NCI-H2171 treated with DMSO at 0.1 percent for 48 hours (cell line): ENCODE data around the gene ELMO3.

ENCODE experiments used
- DNase-seq: peaks from one replicate; lab custom pipeline; 2025; lab: John Stamatoyannopoulos, UW

Gene ELMO3

DNA sequence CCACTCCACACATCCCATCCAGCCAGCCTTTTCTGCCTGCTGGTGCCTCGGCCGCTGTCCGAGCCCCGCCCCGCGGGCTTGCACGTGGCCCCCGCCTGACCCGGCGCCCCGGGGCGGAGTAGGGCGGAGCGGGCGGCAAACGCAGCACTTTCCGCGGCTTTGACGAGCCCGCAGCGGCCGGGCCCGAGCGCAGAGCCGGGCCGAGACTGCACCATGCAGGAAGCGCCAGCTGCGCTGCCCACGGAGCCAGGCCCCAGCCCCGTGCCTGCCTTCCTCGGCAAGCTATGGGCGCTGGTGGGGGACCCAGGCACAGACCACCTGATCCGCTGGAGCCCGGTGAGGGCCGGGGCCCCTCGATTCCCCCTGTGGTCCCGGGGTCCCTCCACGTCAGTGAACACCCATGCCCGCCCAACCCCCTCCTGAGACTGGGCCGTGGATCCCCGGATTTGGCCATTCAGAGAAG lies 34.3 kb upstream of the ELMO3 start, which contains the start of gene HSF4:
HSF4 (plus strand) TSS at position 147 of the 463 bp plus-strand sequence; CDS start at position 214, 67 bp downstream.
- DNase-seq = peak; percentile 9

DNA sequence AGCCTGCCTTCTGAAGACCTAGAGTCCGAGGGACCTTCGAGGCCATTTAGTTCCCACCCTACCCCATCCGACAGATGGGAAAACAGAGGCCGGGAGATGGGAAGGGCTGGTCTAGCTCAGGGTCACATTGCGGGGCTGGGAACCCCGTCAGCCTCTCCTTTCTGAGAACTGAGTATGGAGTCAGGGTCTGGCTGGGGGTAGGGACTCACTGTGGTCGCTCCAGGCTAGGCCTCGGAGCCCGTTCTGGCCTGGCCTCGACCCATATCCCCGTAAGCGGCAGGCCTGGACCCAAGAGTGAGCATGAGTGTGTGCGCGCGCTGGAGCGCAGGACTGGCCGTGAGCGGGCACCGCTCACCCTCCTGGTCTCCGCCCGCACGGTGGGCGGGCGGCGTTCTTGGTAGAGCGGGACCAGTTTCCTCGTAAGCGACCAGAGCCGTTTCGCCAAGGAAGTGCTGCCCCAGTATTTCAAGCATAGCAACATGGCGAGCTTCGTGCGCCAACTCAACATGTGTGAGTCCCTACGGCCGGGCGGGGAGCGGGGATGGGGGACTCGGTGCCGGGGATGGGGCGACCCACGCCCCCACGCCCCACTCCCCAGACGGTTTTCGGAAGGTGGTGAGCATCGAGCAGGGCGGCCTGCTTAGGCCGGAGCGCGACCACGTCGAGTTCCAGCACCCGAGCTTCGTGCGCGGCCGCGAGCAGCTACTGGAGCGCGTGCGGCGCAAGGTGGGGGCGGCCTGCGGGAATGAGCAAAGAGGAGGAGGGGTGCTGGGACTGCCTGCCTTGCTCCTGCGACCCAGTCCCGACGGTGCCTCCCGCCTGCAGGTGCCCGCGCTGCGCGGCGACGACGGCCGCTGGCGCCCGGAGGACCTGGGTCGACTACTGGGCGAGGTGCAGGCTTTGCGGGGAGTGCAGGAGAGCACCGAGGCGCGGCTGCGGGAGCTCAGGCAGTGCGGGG lies 33.5 kb upstream of the ELMO3 start:
- DNase-seq = no peak

DNA sequence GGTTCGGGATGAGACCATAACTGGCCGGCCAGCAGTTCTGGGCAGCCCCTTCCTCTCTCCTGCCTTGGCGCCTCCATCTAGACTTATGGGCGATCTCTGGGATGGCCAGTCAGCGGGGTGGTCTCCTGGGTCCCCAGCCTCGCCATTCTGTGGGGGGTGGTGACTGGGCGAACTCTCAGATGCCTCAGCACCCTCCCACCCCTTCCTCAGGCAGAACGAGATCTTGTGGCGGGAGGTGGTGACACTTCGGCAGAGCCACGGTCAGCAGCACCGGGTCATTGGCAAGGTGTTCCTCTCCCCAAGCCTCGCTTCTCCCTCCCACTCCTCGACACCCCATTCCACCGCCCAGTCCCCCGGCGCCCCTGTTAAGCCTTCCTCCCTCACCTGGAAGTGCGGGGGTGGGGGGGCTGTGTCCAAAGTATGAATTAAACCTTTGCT lies 32.8 kb upstream of the ELMO3 start:
- no peak for DNase-seq

DNA sequence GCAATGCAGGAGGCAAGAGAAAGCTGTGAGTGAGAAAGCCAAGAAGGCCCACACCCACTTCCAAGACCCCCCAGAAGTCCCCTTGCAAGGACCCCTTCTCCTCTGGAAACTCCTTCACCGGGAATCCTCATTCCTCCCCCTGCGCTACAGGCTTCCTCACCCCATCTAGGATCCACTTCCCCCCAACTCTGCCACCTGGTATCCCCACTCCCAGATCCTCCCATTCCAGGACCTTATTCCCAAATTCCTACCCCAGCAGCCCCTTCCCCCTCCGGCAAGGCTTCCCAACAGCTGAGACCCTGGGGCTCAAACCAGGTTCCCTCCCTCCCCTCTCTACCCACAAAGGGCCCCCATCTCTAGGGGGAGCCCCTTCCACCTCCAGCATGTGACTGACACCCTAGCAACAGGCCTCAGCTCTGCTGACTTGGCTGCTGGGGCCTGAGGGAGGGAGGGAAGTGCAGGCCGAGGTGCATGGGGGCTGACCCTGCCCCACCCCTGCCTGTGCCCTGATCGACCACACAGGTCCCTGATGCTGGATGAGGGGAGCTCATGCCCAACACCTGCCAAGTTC lies 32.2 kb upstream of the ELMO3 start:
- no peak for DNase-seq

DNA sequence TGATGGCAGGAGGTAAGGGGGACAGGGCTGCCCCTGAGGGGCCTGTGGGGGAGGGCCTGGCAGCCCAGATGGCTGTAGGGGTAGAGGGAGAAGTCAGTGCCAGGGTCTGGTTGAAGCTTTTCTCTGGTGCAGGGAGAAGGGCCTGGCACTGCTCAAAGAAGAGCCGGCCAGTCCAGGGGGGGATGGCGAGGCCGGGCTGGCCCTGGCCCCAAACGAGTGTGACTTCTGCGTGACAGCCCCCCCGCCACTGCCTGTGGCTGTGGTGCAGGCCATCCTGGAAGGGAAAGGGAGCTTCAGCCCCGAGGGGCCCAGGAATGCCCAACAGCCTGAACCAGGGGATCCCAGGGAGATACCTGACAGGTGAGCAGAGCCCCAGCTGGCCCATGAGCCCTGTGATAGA lies 31.3 kb upstream of the ELMO3 start:
- no peak for DNase-seq

DNA sequence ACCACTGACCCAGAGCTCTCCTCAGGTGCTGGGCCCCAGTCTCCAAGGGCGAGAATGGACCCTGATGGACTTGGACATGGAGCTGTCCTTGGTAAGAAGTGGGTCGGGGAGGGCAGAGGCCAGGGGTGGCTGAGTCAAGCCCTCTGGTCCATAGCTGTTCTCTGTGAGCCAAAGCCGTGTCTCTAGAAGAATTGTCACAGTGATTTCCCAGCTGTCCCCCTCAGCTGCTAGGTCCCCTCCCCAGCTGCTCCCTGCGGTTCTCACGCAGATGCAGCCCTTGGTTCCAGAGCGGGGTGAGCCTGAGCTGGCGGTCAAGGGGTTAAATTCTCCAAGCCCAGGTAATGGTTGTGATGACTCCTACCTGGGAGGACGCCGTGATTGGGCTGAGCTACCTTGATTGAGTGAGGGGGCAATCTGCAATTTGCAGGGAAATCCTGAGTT lies 29.9 kb upstream of the ELMO3 start:
- no peak for DNase-seq

DNA sequence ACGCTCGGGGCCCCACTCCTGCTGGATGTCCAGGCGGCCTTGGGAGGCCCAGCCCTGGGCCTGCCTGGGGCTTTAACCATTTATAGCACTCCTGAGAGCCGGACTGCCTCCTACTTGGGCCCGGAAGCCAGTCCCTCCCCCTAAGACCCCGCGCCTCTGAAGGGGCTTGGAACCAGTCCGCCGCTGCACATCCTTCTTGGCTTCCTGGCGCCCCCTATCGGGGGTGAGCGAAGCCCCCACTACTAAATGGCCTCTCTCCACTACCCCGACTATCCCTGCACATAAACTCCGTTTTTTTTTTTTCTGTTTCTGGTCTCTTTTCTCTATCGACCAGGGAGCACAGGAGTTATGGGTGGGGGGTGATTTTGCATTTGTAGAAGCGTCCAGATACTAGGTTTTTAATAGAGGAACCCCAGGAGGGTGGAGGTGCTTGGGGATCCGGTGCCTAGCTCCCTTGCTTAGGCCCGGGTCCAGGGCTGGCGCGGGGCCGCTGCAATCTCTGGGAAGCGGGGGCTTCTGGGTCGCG lies 29.2 kb upstream of the ELMO3 start:
- DNase-seq = peak; percentile 35

DNA sequence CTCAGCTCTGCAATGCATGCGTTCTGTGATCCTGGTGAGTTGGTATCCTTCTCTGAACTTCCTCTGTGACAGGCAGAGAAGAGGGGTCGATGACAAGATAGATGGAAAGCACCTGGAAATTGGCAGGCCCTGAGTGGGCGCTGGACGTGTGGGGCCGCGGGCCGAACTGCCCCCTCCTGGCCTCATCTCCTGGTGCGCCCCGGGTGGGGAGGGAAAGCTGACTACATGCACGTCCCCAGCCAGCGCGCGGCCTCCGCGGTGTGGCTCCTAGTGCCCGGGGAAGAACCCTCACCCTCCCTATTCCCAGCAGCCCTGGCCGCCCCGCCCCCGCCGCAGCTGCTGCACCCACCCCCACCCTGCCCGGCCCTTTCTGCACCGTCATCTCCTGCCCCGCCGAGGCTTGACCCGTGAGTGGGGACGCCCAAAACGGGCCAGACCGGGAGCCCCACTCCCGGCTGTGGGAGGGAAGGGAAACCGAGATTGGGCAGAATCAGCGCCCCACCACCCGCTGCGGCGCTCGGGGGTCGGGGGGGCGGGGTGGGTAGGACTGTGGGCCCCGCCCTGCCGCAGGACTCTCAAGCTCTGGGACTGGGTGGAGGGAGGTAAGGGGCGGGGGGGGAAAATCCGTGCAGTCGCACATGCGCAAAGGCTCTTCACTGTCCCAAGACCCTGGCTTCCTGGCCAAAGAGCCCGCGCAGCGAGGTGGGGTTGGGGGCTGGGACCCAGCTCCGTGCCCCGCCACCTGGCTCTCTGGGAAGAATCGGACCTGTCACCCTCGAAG lies 28.6 kb upstream of the ELMO3 start, which contains the start of gene NOL3:
NOL3 (plus strand) TSS at position 371 of the 781 bp plus-strand sequence.
- peak; percentile 60 for DNase-seq

DNA sequence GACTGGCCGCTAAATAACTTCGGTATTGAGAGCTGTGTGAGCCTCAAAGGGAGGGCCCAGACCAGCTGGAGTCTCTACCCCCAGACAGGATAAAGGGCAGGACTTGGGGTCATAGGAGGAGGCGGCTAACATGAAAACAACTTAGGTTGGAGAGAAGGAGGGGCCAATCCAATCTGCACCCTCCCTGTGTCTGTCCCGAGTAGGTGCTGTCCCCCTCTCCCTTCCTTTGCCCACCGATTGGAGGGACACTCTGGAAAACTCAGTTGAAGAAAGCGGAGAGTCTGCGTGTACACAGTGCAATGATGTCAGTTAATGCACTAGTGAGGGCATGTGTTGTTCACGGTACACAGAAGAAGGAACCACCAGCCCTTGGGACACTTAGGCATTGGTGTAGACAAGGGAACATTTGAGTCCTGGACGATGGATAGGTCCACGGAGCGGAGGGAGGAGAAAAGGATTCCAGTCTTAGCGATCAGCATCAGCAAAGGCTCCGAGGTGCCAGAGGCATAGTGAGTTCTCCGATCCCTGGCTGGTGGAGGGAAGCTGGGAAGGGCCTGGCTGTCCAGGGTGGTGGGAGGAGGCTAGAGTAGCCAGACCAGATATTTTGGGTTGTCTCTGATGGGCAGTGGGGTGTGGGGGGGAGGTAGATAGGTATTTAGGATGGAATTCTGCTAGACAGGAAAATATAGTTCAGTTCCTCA lies 27.8 kb upstream of the ELMO3 start:
- DNase-seq = no peak

DNA sequence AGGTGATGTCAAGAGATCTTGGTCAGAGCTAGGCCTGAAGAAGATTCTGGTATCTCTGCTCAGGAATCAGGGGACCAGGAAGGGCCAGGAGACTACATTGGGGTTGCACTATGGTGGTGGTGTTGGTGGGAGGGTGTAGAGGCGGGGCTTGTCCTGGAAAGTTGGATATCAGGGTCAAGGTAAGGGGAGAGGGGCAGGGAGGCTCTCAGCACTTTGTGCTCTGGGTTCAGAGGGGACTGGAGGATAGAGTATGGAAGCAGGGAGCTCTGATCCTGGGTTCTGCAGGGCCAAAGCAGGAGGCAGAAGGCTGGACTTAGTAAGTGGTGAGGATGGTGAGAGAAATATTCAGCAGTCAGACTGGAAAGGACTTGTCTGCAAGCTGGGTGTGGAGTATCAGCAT lies 25.6 kb upstream of the ELMO3 start:
- no peak for DNase-seq

DNA sequence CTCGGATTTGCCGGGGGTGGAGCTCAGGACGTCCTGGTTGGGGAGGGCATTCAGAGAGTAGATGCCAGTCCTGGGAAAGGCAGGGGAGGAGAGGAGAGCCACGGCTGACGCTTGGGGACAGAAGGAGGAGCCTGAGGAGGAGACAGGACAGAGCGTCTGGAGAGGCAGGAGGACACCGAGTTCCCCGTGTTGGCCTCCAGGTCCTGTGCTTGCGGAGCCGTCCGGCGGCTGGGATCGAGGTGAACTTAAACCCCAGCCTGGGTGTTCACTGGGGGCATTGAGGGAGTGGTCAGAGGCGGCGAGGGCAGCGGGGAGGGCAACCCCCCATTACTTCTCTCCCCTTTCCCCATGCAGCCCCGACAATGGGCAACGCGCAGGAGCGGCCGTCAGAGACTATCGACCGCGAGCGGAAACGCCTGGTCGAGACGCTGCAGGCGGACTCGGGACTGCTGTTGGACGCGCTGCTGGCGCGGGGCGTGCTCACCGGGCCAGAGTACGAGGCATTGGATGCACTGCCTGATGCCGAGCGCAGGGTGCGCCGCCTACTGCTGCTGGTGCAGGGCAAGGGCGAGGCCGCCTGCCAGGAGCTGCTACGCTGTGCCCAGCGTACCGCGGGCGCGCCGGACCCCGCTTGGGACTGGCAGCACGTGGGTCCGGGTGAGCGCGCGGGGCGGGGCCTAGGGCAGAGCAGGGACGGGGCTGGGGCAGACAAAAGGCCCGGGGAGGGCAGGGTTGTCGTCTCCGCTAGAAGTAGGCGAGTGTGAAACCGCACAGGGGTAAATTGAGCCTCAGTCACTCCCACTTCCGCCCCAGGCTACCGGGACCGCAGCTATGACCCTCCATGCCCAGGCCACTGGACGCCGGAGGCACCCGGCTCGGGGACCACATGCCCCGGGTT lies 24.9 kb upstream of the ELMO3 start:
- peak; percentile 79 for DNase-seq

DNA sequence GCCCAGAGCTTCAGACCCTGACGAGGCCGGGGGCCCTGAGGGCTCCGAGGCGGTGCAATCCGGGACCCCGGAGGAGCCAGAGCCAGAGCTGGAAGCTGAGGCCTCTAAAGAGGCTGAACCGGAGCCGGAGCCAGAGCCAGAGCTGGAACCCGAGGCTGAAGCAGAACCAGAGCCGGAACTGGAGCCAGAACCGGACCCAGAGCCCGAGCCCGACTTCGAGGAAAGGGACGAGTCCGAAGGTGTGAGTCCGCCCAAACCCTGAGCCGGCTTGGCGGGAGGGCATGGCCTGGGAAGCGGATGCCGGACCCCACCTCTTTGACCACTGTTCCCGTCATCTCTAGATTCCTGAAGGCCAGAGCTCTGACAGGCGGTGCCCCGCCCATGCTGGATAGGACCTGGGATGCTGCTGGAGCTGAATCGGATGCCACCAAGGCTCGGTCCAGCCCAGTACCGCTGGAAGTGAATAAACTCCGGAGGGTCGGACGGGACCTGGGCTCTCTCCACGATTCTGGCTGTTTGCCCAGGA lies 24.2 kb upstream of the ELMO3 start:
- no peak for DNase-seq

DNA sequence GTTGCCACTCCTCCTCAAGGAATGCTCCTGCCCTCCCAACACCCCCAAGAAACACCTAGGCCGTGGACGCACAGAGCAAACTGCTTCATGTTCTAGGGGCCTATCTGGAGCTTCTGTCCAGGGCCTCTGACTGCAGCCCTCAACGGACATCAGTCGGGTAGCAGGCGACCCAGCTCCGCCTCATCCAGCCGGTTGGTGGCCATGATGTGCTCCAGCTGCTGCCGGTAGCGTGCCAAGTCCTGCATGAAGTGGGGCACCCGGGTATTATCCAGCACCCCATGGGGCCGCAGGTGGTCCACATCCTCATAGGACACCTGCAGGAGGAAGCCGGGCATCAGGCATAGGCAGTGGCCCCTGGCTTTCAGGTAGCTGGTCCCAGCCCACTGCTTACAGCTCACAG lies 22.3 kb upstream of the ELMO3 start:
- no peak for DNase-seq

DNA sequence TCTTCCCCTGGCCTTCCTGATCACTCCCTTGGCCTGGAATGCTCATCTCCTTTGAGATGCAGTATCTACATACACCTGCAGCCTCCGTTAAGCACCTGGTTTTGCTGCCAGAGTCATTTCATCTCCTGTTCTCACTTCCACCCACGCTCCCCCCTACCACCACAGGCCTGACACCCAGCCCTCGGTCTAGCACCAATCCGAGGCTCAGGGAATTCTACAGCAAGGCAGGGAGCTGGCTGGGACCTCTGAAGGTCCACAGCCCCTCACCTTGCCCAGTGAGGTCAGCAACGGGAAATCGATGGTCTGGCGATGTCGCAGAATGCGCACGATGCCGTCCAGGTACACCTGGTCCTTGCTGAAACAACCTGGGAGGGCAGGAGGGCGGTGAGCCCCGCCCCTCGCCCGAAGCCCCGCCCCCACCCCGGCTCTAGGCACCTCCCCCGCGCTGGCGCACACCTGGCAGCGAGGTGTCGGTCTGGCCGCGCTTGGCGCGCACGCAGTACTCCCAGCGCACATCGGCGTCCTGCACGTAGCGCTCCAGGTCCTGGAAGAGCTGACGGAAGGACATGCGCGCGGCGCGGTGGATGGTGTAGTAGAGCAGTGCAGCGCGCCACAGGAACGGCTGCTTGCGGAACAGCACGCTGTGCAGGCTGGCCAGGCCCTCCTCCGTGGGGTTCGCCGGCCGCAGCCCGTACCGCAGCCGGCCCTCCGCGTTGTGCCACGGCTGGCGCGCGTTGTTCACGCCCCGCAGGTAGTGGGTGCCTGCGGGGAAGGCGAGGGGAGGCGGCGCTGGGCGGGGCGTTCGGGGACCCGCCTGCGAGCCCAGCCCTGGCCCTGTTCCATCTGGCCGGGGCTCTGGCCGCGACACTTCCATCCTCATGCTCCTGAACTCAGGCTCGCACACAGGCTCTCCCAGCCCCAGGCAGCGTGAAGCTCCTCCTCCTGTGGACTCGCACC lies 20.9 kb upstream of the ELMO3 start:
- peak; percentile 92 for DNase-seq

DNA sequence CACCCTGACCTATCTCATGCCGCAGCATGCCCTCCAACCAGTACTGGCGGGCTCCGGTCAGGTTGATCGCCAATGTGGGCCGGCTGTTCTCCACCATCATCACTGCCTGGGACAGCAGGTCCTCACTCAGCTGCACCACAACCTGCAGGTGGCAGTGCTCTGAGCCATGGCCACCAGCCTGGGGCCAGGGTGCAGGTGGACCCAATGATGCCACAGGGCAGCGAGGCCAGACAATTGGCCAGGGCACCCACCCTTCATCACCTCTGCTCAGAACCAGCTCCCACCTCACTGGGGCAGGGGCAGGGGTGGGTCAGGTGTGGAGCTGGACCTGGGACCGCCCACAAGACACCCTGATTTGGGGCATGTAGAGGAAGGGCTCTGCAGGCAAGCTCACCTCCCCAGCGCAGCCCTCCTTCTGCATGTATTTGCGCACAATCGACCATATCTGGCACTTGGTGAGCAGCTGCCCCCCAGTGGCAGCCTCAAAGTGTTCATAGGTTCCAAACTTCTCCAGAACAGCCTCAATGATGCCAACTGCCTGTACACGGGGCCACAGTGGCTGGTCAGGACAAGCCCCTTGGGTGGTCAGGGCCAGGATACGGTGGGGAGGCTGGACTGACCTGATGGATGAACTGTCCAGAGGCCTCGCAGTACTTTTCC lies 19.4 kb upstream of the ELMO3 start:
- DNase-seq = no peak

DNA sequence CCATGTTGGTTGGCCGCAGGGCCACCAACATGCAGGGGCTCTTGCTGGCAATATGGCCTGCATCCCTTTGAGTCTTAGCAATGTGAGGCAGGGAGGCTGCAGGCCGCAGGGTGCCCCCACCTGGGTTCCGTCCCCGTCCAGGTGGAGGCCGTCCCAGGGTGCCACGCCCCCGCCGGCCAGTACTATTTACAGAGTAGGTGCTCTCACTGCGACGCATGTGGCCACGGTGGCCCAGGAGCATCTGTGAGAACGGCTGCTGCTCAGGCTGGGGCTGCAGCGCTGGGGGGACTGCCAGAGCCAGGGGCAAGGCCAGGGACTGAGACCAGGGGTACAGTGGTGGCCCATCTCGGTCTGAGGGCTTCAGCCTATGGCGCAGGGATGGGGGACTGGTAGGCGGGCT lies 18.8 kb upstream of the ELMO3 start:
- DNase-seq = no peak

DNA sequence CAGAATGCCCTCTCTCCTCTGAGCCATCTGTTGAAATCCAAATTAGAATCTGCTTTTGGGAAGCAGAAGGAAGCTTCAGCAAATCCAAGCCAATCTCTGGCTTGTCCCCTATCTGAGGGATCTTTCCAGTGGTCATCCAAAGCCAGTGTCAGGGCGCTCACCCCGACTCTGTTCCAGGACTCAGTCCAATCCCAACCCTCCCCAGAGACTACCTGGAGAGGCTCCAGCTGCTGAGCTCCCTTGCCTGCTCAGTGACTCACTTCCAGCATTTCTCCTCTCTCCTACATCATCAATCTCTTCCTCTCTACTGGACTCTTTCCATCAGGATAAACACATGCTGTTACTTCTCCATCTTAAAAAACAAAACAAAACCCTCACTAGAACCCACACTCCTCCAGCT lies 17.6 kb upstream of the ELMO3 start:
- peak; percentile 18 for DNase-seq

DNA sequence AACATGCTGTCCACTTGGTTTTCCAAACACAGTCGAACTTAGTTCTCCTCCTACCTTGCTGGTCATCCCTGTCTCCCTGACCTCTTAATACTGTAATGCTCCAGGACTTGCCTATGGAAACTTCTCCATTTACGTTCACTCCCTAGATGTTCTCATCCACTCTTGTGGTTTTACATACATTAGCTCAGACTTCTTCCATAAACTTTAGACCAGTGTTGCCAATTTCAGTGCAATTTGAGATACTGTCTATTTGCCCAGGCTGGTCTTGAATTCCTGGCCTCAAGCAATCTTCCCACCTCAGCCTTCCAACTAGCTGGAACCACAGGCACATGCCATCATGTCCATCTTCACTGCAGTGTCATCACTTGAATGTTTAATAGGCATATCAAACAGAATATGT lies 16.6 kb upstream of the ELMO3 start:
- DNase-seq = no peak

DNA sequence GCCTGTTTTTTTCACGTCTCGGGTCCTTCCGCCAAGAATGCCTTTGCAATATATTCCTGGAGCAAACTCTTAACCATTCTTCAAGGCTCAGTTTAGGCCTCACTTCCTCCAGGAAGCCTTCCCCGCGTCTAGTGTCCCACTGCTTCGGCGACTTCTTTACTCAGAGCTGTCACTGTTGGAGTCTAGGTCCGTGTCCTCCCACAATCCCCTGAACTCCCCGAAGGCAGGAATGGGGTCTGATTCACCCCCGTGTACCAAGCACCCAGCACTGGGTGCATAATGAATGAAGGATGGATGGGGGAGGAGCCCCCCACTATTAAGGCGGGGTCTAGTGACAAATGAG lies 15.7 kb upstream of the ELMO3 start:
- no peak for DNase-seq
